SH-SY5Y (cell line): ENCODE results near the gene UXS1.

Experiments
- GATA2 ChIP-seq: IDR thresholded peaks from 2 replicates; pipeline ENCODE4 v1.6.1; 2011; ENCODE audit warnings: mild to moderate bottlenecking, low read depth, low read length
- GATA3 ChIP-seq: IDR thresholded peaks from 2 replicates; pipeline ENCODE4 v1.6.1; 2011; ENCODE audit warnings: low read depth, mild to moderate bottlenecking, low read length, moderate library complexity

- TF ChIP-seq GATA2, result no peak
- TF ChIP-seq GATA3, result no peak
Measured at GRCh38 chr2:106106622-106107508, 87.2 kb downstream of the UXS1 start.
